HG03521 (cell line): ENCODE data around the gene FGFR4.
A peak's percentile ranks its signal among the peaks of the same experiment; 100 is the strongest.

Source experiments
- ATAC-seq: cut with Tn5 transposase; IDR thresholded peaks from one replicate; pipeline ENCODE4 v1.9.1; 2021; ENCODE audit warnings: mild to moderate bottlenecking, moderate library complexity; ENCODE audit not compliant: unreplicated experiment

Gene FGFR4

DNA sequence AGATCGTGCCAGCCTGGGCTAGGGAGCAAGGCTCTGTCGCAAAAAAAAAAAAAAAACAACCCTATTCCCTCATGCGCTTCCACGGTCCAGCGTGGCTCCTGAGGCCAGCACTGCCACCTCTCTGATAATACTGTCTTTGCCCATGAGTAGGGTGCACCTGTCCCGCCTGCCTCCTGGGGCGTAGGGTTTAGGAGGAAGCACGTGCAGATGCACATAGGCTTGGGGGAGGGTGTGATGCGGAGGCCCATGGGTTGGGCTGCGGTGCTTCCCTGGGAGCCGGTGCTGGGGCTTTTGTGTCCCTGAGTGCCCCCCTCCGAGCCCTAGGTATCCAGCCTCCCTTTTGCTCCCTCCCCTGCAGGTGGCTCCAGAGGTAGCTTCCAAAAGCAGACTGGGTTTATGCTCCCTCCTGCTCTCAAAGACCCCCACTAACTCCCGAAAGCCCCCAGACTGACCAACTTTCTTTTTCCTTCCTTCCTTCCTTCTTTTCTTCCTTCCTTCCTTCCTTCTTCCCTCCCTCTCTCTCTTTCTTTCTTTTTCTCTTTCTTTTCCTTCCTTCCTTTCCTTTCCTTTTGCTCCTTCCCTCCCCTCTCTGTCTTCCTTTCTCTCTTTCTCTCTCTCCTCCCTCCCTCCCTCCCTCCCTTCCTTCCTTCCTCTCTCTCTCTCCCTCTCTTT, 12.8 kb downstream of the FGFR4 start:
- no peak for ATAC-seq

DNA sequence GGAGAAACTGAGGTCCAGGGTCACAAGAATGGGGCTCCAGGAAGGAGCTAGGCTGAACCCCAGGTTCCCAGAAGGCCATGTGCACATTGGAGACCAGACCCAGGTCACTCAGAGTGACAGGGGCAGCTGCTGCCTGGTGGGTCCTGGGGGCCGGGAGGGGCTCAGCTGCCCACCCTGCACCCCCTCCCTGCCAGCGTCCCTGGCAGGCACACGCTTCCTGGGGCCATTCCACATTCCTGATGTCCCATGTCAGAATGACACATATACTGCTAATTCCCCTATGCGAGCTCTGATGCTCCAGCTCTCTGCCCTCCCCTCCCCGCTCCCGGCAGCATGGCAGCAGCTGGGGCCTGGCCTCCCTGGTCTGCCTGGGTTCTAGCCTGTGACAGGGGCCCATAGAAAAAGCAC, 14.0 kb downstream of the FGFR4 start:
- no peak for ATAC-seq

DNA sequence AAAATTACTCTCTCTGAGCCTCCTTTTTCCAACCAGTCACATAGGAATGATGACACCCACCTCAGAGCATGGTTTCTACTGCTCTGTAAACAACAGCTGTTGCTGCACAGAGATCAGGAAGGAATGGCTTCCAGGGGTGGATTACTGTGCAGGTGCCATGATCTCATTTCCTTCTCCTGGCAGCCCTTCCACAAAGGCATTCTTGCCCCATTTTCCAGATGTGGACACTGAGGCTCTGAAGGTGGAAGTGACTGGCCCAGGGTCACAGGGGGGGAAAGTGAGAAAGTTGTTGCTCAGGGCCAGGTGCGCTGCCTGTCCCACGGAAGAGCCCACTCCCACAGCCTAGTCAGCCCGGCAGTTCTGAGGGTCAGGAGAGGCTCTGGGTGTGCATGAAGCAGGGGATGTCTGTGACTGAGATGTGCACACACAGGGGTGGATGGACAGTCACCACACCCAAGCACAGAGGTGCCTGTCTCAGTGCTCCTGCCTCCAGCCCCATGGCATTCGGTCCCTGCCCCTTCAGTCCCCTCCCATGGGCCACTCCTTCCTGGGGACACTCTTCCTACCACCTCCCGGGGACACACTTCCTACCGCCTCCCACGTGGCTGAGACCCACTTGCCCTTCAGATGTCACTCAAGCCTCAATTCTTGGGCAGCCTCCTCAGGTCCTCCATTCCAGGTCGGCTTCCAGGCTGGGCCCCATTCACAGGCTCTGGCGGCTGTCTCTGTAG, 17.0 kb downstream of the FGFR4 start:
- ATAC-seq: no peak

GRCh38 chr5:177105691-177106476, 19.2 kb downstream of the FGFR4 start:
- ATAC-seq: no peak

GRCh38 chr5:177107159-177107558, 20.4 kb downstream of the FGFR4 start:
- ATAC-seq: no peak

- ATAC-seq: no peak
Observed at GRCh38 chr5:177109810-177110209, 23.1 kb downstream of the FGFR4 start.

DNA sequence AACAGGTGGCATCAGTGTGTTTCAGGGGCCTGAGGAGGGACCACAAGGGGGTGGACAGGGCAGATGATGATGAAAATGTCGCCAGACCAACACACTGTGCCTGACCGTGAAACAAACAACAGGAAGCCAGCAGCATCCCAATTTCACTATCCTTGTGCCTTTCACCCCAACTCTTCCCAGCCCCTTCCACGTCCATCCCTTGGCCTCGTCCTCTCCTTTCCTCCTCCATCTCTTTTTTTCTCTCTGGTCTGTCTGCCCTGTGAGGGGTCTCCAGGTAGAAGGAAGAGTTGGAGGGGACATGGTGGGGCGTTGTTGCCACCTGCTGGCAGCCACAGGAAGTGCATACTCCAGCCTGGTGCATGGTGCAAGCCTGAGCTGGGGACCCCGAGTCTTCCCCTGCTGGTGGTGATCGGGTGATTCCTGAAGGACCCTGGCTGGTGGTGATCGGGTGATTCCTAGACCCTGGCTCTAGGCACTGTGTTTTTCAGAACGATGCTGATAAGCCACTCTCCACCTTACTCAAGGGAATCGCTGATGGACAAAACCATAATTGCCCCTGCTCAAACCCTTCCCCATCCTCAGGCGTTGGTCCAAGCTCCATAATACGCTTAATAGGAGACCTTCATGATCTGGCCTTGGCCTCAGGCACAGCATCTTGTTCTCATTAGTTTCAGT, 25.1 kb downstream of the FGFR4 start:
- ATAC-seq: no peak

DNA sequence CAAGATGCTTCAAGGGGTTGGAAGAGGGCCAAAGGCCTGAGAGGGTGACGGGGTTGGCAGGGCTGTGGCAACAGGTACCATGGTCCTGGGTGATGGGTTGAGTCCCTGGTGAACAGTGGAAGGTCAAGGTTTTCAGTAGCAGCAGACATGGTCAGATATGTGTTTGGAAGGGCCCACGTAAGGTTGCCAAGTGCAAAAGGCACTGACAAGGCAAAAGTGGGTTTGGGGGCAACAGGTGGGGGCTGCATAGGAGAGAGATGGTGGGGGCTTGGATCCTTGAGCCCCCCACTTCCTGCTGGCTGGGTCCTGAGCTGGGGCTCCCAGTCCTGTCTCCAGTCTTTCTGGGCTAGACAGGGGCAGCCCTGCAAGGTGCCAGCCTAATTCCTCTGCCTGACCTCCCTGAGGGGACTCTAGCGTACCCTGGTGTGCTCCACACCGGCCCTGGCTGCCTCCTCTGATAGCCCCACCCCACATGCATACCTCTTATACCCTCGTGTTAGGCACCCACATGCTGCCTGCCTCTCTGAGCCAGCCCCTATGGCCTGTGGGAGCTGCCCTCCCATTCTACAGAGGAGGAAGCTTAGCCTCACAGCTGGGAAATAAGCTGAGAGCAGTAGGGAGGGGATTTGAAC, 26.0 kb downstream of the FGFR4 start:
- ATAC-seq: no peak

DNA sequence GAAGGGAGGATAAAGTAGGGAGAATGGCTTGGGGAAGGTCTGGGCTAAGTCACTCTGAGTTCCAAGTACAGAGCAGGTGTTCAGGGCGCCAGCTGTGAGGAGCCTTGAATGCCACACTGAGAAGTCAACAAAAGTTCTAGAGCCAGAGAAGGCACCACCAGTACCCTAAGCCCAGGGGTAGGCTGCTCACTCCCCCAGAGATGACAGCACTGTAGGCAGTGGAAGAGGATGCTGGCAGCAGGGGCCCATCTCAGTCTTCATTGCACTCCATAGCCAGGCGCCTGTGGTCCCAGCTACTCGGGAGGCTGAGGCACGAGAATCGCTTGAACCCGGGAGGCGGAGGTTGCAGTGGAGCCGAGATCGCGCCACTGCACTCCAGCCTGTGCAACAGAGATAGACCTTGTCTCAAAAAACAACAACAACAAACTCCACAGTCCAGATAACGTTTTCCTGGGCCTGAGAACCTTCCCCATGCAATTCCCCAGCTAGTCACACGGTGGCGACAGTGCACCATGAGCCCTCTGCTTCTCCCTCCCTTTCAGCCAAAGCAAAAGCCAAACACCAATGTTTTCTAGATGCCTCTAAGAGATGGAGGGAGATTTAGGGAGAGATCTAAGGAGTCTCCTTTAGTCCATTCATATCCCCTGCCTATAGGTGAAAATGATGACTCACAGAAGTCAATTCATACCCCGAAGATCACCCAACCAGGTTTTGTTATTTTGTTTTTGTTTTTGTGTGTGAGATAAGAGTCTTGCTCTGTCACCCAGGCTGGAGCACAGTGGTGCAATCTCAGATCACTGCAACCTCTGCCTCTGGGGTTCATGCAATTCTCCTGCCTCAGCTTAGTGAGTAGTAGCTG, 27.1 kb downstream of the FGFR4 start:
- ATAC-seq: peak; percentile 51

DNA sequence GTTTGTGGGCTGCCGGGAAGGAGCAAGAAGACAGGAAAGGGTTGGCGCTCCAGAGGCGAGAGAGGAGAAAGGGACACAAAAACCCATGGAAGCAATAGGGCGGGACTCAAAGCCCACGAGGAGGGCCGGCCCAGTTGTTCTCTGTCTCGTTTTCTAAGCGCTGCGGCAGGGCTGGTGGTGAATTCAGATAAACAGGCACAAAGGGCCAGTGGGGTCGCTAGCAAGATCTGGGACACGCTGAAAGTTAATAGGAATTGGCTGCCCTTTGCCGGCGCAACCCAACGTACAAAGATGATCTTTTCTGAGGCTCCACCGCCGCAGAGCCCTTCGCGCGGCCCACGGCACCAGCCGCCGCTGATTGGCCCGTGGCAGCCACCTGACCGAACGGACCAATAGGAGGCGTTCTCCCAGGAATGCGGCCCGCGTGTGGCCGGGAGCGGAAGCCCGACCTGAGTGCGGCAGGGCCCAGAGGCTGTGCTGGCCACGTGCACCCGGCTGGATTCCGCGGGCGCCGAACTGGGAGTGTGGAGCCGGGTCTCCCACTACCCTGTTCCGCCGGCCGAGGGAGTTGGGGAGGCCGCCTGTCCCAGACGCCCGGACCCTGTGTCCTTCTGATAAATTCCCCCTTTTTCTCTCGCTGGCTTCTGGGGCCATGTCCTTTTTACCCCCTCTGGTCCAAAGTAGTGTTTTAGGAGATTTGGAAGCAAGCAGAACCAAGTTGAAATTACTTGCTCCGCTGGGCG, 30.1 kb downstream of the FGFR4 start:
- no peak for ATAC-seq

GRCh38 chr5:177117441-177118045, 30.8 kb downstream of the FGFR4 start:
- ATAC-seq: no peak

DNA sequence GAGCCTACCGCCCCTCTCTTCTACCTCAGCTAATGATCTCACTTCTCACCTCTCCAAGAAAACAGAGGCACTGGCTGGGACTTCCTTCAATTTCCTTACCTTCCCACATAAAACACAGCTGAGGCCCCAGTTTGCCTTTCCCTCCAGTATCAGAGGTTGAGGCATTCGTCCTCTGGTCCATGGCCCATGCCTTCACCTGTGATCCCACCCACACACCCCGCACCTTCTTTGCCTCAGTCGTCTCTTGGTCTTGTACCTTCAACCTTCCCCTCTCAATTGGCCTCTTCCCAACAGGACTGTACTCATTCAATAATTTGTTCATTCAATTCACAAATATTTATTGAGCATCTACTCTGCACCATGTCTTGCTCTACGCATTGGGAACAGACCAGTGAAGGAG, 35.9 kb downstream of the FGFR4 start:
- ATAC-seq: no peak

DNA sequence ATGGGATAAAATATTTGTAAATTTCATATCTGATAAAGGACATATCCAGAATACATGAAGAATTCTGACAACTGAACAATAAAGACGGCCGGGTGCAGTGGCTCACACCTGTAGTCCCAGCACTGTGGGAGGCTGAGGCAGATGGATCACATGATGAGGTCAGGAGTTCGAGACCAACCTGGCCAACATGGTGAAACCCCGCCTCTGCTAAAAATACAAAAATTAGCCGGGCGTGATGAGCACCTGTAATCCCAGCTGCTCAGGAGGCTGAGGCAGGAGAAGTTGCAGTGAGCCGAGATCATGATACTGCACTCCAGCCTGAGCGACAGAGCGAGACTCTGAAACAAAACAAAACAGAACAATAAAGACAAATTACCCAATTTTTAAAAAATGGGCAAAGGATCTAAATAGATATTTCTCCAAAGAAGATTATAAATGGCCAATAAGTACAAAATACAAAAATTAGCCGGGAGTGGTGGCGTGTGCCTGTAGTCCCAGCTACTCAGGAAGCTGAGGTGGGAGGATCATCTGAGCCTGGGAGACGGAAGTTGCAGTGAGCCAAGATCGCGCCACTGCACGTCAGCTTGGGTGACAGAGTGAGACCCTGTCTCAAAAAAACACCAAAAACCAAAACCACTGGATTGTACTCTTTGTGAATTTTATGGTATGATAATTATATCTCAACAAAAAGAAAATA, 37.2 kb downstream of the FGFR4 start:
- ATAC-seq: no peak

DNA sequence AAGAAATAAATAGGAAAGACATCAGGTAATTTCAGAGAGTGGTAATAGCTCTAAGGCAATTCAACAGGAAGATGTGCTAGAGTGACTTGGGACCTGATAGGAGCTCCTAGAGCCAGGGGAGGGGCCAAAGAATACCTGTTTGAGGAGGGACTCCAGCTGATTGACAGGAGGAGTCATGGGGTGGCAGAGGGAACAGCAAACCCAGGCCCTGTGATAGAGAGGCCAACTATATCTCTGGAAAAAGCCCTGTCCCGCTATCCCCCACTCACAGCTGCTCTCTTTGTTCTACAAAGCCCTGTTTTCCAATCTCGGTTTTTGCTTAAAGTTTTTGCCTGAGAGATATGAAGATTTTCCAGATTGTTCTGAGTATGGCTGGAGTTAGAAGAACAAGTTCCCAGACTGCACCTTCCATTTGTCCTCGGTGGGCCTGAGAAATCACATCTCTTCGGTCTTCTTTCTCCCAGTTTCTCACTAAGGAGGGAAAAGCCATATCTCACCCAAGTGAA, 37.8 kb downstream of the FGFR4 start:
- ATAC-seq: no peak

DNA sequence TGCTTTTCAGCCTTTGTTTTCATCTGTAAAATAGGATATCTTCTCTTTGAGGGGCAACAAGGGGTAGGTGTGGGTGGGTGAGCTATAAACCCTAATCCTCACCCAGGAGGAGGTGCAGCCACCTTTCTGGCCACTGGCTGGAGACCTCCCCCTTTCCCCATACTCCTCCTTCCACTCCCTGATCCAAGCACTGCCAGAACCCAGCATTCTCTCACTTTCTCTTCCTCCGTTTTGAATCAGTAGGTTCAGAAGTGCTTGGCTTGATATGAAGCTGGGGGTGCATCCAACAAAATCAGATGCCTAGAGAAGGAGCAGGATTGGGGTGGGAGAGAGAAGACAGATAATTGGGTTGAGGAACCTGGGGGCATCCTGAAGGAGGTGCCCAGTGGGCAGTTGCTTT, 40.1 kb downstream of the FGFR4 start:
- no peak for ATAC-seq

- no peak for ATAC-seq
Observed at GRCh38 chr5:177128551-177128981, 41.9 kb downstream of the FGFR4 start.

GRCh38 chr5:177130211-177131018, 43.7 kb downstream of the FGFR4 start:
- ATAC-seq: no peak
